Liver (tissue), 3 donors: ENCODE results near the gene CRNN.

Experiments
- EGR1 ChIP-seq, 2 donors: IDR thresholded peaks; 2 replicates each; pipeline ENCODE4 v1.6.1; 2016 to 2018; ENCODE audit warnings: antibody characterized with exemption in 2 of 2, low read depth in 2 of 2
- HNF4A ChIP-seq, 2 donors: conservative IDR thresholded peaks; 2 replicates each; pipeline ENCODE4 v1.6.1; 2016; ENCODE audit warnings: antibody characterized with exemption in 2 of 2, mild to moderate bottlenecking in 2 of 2
- RAD21 ChIP-seq, 2 donors: IDR thresholded peaks; 2 replicates each; pipeline ENCODE4 v1.6.1; 2016; ENCODE audit warnings: antibody characterized with exemption in 2 of 2, mild to moderate bottlenecking in 2 of 2
- TF ChIP-seq, protein P1 (sequence below): fragments of 150-350 bp; IDR thresholded peaks from 2 replicates; pipeline ENCODE4 v1.5.1; 2017; ENCODE audit warnings: improper control_type of control experiment, low read depth, low read length; ENCODE audit not compliant: missing input control
- TF ChIP-seq, protein P2 (sequence below): IDR thresholded peaks from 2 replicates; pipeline ENCODE4 v1.6.1; 2016; ENCODE audit warnings: antibody characterized with exemption
- TF ChIP-seq, protein P3 (sequence below): IDR thresholded peaks from 2 replicates; pipeline ENCODE4 v1.6.1; 2016; ENCODE audit warnings: antibody characterized with exemption
- TF ChIP-seq, protein P4 (sequence below): IDR thresholded peaks from 2 replicates; pipeline ENCODE4 v1.6.1; 2016; ENCODE audit warnings: antibody characterized with exemption, mild to moderate bottlenecking
- donor health status: healthy.
- donor health status: healthy.

DNA sequence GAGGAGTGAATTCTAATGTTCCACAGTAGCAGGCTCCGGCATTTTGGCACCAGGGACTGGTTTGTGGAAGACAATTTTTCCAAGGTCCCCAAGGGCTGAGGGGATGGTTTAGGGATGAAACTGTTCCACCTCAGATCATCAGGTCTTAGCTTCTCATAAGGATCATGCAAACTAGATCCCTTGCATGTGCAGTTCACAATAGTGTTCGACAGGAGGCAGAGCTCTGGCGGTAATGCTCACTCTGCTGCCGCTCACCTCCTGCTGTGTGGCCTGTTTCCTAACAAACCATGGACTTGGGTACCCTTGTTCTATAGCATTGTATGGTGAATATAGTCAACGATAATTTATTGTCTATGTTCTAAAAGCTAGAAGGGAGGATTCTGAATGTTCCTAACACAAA is 16.6 kb downstream of the CRNN start:
- TF ChIP-seq, protein P1, sequence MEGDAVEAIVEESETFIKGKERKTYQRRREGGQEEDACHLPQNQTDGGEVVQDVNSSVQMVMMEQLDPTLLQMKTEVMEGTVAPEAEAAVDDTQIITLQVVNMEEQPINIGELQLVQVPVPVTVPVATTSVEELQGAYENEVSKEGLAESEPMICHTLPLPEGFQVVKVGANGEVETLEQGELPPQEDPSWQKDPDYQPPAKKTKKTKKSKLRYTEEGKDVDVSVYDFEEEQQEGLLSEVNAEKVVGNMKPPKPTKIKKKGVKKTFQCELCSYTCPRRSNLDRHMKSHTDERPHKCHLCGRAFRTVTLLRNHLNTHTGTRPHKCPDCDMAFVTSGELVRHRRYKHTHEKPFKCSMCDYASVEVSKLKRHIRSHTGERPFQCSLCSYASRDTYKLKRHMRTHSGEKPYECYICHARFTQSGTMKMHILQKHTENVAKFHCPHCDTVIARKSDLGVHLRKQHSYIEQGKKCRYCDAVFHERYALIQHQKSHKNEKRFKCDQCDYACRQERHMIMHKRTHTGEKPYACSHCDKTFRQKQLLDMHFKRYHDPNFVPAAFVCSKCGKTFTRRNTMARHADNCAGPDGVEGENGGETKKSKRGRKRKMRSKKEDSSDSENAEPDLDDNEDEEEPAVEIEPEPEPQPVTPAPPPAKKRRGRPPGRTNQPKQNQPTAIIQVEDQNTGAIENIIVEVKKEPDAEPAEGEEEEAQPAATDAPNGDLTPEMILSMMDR: no peak
- TF ChIP-seq EGR1 (IDR thresholded peaks at IDR 0.05; ENCODE audit: low read depth in 2 of 2) (no peak), RAD21 (IDR thresholded peaks at IDR 0.05) (no peak), HNF4A (conservative IDR thresholded peaks at IDR 0.05) (no peak)
- TF ChIP-seq, protein P2, sequence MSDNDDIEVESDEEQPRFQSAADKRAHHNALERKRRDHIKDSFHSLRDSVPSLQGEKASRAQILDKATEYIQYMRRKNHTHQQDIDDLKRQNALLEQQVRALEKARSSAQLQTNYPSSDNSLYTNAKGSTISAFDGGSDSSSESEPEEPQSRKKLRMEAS: no peak
- TF ChIP-seq, protein P3, sequence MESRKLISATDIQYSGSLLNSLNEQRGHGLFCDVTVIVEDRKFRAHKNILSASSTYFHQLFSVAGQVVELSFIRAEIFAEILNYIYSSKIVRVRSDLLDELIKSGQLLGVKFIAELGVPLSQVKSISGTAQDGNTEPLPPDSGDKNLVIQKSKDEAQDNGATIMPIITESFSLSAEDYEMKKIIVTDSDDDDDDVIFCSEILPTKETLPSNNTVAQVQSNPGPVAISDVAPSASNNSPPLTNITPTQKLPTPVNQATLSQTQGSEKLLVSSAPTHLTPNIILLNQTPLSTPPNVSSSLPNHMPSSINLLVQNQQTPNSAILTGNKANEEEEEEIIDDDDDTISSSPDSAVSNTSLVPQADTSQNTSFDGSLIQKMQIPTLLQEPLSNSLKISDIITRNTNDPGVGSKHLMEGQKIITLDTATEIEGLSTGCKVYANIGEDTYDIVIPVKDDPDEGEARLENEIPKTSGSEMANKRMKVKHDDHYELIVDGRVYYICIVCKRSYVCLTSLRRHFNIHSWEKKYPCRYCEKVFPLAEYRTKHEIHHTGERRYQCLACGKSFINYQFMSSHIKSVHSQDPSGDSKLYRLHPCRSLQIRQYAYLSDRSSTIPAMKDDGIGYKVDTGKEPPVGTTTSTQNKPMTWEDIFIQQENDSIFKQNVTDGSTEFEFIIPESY: no peak
- TF ChIP-seq, protein P4, sequence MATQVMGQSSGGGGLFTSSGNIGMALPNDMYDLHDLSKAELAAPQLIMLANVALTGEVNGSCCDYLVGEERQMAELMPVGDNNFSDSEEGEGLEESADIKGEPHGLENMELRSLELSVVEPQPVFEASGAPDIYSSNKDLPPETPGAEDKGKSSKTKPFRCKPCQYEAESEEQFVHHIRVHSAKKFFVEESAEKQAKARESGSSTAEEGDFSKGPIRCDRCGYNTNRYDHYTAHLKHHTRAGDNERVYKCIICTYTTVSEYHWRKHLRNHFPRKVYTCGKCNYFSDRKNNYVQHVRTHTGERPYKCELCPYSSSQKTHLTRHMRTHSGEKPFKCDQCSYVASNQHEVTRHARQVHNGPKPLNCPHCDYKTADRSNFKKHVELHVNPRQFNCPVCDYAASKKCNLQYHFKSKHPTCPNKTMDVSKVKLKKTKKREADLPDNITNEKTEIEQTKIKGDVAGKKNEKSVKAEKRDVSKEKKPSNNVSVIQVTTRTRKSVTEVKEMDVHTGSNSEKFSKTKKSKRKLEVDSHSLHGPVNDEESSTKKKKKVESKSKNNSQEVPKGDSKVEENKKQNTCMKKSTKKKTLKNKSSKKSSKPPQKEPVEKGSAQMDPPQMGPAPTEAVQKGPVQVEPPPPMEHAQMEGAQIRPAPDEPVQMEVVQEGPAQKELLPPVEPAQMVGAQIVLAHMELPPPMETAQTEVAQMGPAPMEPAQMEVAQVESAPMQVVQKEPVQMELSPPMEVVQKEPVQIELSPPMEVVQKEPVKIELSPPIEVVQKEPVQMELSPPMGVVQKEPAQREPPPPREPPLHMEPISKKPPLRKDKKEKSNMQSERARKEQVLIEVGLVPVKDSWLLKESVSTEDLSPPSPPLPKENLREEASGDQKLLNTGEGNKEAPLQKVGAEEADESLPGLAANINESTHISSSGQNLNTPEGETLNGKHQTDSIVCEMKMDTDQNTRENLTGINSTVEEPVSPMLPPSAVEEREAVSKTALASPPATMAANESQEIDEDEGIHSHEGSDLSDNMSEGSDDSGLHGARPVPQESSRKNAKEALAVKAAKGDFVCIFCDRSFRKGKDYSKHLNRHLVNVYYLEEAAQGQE: no peak
